Activated CD4-positive, alpha-beta T cell treated with anti-CD3 and anti-CD28 coated beads, Interleukin-2, amount 50 U/mL, for 1 hour (primary cell): ENCODE data around the gene CCDC9B.

Experiments used
- DNase-seq: peaks from one replicate; pipeline ENCODE4 v3.0.0-alpha.2; 2020

CCDC9B gene

DNA sequence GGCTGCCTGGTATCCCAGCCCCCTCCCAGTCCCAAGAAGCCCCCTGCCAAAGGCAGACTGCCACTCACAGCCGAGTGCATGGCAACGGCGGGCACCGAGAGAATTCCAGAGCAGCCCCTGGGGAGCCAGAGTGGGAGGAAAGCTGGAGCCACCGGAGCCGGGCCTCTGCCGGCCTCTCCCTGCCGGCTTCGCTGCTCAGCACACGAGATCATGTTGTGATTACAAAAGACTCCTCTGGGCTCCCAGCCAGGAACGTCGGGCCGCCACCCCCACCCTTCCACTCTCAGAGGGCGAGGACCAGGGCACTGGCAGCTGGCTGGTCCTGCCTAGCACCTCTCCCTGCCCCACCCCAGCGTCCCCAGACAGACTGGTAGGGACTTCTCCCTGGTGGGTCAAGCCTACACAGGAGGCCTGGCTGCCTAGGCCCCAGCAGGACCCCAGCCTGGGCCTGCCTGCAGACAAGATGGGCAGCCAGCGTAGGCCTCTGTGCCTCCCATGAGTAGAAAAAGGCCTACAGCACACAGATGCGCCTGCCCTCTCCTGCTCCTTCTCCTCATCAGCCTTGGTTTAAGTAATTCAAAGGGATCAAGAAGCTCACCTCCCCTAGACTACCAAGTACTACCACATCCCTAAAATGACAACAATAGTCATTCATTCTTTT is at the start of gene CCDC9B:
Gene CCDC9B, minus strand, starts transcription at position 200 of the 661 bp plus-strand sequence. Its CDS starts 120 bp downstream, at position 80.
- no peak for DNase-seq

DNA sequence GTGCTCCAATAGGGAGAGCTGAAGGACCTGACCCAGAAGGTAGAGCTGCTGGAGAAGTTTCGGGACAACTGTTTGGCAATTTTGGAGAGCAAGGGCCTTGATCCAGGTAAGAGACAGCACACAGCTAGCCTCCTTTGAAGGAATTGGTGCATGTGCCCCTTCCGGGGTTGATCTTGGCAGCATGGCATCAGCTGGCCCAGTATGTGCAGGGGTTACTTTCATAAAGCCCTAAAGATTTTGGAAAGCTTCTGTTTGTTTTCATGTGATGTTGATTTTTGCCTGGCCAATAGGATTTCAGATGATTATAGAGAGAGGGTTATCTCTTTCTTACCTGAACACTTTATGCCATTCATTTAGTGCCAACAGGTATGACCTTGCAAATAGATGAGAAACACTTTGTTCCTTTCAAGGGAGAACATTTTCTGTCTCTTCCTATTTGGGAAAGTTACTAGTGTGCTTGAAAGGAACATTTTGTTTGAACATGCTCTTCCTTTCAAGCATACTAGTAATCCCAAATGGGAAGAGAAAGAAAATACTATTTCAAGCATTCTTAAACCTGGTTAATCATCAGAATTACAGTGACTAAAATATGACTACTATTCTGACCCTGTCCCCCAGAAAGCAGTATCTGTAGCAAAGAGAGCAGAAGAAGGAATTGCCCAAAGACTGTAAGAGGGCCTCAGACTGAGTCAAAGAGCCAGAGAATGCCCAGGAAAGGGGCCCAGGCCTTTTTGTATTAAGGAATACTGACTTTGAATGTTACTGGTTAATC is 49.3 kb upstream of the CCDC9B start:
- DNase-seq: no peak

DNA sequence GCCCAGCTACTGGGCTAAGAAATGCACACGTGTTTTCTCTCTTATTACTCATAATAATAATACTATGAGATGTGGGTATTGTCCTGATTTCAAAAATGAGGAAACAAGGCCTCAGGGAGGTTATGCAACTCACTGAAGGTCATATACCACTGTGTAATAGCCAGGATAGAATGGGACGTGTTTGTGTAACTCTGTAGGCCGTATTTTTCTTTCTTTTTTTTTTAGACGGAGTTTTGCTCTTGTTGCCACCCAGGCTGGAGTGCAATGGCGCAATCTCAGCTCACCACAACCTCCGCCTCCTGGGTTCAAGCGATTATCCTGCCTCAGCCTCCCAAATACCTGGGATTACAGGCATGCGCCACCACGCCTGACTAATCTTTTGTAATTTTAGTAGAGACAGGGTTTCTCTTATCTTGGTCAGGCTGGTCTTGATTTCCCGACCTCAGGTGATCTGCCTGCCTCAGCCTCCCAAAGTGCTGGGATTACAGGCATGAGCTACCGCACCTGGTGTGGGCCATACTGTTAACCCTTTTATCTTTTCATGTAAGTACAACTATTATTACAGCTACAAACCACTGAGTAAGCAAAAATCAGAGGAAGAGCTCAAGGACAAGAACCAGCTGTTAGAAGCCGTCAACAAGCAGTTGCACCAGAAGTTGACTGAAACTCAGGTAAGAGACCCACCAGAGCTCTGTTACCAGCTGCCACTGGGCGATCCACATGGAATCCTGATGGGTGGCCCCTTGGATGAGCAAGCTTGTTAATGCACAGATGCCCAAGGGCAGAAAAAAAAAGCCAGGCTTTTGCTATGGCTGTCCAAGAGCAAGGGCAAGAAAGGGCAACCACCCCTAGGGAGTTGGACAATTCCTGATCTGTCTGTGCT is 48.4 kb upstream of the CCDC9B start:
- no peak for DNase-seq

DNA sequence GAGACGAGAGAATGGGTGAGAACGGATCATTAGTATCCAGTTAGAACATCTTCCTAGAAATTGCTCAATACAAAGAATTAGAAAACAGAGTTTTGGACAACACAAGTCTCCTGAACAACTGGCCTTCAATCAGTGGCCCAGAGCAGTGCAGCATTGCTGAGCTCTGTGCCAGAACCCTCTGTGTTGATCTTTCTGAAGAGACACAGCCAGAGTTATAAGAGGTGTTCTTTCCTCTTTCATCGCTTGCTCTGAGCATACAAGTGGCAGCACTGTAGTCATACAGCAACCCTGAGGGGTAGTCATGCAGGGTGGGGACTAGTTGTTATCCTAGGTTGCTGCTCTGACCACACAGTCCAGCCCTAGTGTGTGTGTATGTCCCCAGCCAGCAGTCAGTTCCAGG is 45.7 kb upstream of the CCDC9B start:
- no peak for DNase-seq

DNA sequence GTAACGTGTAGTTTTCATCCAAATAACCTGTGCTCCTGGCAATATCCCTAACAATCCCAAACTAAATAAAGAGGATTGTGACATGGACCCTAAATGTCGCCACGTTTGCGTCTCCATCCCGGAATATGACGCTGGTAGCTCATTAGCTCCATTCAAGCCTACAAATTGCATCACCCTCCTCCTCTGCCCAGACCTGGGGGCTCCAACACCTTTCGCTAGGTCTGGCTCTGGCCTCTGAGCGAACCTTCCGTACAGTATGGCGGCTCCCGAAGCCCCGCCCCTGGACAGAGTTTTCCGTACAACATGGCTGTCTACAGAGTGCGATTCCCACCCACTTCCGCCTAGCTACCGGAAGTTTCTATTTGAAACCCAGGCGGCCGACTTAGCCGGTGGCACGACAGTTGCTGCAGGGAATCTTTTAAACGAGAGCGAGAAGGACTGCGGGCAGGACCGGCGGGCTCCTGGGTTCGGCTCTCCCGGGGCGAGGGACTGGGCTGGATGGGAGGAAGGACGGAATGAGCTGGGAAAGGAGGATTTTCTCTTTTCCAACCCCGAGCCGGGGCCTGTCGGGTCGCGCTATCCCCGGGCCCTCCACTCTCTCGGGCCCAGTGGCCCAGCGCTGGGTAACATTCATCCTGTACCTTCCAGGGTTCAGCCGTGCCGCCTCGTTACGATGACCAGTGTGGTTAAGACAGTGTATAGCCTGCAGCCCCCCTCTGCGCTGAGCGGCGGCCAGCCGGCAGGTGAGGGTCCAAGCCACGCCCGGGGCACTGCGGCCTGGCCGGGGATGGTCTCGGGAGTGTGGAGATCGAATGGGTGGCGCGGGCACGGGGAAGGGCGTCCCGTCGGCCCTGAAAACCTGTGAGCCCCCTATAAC is 42.1 kb upstream of the CCDC9B start, which contains the start of gene KNSTRN:
Gene KNSTRN, plus strand, starts transcription at position 142 of the 877 bp plus-strand sequence. Its CDS starts 115 bp downstream, at position 257.
- peak; percentile 91 for DNase-seq

DNA sequence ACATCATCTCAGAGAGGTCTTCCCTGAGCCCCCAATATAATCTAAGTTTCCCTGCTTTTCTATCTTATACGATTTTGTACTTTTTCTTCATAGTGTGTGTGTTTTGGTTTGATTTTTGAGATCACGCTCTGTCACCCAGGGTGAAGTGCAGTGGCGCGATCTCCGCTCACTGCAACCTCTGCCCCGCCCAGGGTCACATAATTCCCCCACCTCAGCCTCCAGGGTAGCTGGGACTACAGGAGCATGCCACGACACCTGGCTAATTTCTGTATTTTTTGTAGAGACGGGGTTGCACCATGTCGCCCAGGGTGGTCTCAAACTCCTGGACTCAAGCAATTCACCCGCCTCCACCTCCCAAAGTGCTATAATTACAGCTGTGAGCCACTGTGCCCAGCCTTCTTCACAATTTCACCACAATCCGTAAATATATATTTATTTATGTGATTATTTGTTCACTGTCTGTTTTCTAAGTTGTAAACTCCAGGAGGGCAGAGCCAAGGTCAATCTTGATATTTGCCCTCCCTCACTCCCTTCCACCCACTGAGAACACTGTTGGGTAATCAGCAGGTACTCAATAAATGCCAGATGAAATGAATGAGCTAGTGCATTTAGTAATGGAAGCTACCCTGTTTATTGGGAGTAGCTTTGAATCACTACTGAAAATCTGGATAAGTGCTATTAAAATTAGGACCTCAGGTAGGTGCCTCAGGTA is 41.2 kb upstream of the CCDC9B start:
- no peak for DNase-seq

DNA sequence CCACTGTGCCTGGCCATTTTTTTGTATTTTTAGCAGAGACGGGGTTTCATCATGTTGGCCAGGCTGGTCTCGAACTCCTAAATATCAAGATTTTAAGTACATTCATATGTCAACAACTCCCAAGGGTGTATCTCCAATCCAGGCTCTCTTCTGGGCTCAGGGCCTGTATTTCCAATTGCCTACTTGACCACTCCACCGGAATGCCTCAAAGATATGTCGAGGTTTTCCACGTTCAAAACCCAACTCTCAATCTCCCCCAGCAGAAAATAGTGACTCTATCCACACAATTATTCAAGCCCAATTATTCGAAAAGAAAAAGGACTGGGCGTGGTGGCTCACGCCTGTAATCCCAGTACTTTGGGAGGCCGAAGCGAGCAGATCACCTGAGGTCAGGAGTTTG is 39.9 kb upstream of the CCDC9B start:
- DNase-seq: no peak

DNA sequence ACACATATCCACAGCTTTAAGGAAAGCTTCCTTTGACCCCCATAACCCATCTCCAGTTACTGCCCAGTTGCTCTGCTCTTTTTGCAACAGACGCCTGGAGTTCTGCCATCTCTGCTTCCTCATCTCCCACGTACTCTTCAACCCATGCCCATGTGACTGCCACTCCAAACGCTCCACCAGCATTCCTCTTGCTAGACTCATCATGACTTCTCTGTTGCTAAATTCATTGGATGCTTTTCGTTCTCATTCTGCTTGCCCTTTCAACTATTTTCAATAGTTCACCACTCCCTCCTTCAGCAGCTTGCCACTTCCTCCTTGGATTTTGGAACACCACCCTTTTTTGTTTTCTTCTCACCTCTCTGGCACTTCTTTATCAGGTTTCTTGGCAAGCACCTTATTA is 39.1 kb upstream of the CCDC9B start:
- DNase-seq: no peak

DNA sequence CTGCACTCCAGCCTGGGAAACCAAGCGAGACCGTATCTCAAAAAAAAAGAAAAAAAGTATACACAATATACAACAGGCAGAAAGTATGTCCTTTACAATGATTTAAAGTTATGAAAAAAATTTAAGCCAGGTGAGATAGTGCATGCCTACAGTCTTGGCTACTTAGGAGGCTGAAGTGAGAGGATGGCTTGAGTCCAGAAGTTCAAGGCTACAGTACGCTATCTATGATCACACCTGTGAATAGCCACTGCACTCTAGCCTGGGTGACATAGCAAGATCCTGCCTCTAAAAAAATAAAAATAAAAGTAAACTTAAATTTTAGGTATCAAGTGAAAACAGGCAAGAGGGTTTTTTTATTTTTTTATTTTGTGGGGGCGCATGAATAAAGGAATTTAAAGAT is 38.6 kb upstream of the CCDC9B start:
- no peak for DNase-seq

DNA sequence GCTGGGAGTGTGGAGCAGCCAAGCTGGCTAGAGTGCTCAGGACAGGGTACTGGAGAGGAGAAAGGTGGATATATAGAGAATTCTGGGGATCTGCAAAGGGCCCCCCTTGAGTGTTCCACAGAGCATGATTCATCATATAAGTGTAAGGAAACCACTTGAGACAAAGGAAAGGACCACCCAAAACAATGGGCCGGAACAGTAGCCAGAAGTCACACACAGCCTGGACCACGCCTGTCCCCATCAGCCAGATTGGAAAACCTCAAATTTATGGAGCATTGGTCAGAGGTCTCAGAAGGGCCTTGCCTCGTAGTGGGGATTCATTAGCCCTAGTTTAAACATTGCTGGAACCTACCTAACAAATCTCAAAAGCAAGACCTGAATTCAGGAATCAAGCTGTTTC is 36.9 kb upstream of the CCDC9B start:
- no peak for DNase-seq

DNA sequence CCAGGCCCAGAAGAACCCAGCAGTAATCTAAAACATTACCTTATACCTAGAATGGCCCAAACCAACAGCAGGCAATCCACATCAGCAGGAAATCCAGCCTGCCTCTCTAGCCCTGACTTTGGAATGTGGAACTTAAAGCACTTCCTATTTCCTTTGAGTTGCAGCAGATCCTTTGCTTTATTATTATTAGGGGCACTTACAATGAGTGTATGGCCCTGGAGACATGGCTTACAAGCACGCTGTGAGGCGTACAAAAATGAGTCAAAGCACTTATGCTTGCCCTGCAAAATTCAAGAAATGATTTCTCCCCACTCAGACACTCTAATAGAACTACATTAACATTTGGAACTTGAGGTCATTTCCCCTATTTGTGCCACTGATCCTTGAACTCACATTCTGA is 32.2 kb upstream of the CCDC9B start:
- DNase-seq: no peak

DNA sequence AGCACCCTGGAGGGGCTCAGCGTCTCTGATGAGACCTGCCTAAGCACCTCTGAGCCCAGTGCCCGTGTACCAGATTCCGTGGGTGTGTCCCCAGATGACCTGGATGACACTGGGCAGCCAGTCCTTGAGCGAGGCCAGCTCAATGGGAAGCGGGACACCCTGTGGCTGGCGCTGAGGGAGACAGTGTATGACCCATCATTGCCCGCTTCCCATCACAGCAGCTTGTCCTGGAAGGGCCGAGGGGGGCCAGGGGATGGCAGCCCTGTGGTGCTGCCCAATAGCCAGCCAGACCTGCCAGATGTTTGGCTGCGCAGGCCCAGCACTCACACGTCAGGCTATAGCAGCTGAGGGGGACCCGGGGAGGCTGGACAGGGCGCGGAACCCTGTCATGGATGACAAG is 29.2 kb upstream of the CCDC9B start:
- no peak for DNase-seq

DNA sequence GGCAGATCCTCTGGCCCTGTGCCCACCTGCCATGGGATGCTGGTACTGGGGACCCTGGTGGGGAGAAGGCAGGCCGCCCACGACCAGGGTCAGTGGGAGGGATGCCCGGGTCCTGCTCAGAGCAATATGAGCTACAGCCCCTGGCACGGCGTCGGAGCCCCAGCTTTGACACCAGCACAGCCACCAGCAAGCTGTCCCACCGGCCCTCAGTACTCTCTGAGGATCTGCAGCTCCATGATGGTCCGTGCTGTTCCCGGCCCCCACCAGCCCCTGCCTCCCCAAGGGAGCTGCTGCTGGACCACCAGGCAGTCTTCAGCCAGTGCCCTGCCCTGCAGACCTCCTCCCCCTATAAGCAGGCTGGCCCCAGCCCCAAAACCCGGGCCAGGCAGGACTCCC is 28.7 kb upstream of the CCDC9B start:
- DNase-seq: no peak

DNA sequence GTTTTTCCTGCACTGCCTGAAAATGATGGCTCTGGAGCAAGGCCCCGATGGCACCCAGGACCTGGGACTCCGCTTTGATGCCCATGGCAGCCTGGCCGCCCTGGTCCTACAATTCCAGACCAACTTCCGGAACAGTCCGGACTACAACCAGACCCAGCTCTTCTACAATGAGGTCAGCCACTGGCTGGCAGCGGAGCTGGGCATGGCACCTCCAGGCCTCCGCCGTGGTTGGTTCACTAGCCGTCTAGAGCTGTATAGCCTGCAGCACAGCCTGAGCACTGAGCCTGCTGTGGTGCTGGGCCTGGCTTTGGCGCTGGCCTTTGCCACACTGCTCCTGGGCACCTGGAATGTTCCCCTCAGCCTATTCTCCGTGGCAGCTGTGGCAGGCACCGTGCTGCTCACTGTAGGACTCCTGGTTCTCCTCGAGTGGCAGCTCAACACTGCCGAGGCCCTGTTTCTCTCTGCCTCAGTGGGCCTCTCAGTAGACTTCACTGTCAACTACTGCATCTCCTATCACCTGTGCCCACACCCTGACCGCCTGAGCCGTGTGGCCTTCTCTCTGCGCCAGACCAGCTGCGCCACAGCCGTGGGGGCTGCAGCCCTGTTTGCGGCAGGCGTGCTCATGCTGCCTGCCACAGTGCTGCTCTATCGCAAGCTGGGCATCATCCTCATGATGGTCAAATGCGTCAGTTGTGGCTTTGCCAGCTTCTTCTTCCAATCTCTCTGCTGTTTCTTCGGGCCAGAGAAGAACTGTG is 28.2 kb upstream of the CCDC9B start:
- no peak for DNase-seq

DNA sequence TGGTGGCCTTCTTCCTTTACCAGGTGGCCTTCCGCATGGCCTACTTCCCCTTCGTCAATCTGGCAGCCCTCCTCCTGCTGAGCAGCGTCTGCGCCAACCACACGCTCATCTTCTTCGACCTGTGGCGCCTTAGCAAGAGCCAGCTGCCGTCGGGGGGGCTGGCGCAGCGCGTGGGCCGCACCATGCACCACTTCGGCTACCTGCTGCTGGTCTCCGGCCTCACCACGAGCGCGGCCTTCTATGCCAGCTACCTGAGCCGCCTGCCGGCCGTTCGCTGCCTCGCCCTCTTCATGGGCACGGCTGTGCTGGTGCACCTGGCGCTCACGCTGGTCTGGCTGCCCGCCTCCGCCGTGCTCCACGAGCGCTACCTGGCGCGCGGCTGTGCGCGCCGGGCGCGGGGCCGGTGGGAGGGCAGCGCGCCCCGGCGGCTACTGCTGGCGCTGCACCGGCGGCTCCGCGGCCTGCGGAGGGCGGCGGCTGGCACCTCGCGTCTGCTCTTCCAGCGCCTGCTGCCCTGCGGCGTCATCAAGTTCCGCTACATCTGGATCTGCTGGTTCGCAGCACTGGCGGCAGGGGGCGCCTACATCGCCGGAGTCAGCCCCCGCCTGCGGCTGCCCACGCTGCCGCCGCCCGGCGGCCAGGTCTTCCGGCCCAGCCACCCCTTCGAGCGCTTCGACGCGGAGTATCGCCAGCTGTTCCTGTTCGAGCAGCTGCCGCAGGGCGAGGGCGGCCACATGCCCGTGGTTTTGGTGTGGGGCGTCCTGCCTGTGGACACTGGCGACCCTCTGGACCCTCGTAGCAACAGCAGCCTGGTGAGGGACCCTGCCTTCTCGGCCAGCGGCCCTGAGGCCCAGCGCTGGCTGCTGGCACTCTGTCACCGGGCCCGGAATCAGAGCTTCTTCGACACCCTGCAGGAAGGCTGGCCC is 27.2 kb upstream of the CCDC9B start:
- DNase-seq: peak; percentile 81

DNA sequence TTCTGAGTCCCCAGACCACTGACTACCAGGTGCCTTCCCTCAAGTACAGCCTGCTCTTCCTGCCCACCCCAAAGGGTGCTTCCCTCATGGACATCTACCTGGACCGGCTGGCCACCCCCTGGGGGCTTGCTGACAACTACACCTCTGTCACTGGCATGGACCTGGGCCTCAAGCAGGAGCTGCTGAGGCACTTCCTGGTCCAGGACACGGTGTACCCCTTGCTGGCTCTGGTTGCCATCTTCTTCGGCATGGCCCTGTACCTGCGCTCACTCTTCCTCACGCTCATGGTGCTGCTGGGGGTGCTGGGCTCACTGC is 26.6 kb upstream of the CCDC9B start:
- DNase-seq: no peak

DNA sequence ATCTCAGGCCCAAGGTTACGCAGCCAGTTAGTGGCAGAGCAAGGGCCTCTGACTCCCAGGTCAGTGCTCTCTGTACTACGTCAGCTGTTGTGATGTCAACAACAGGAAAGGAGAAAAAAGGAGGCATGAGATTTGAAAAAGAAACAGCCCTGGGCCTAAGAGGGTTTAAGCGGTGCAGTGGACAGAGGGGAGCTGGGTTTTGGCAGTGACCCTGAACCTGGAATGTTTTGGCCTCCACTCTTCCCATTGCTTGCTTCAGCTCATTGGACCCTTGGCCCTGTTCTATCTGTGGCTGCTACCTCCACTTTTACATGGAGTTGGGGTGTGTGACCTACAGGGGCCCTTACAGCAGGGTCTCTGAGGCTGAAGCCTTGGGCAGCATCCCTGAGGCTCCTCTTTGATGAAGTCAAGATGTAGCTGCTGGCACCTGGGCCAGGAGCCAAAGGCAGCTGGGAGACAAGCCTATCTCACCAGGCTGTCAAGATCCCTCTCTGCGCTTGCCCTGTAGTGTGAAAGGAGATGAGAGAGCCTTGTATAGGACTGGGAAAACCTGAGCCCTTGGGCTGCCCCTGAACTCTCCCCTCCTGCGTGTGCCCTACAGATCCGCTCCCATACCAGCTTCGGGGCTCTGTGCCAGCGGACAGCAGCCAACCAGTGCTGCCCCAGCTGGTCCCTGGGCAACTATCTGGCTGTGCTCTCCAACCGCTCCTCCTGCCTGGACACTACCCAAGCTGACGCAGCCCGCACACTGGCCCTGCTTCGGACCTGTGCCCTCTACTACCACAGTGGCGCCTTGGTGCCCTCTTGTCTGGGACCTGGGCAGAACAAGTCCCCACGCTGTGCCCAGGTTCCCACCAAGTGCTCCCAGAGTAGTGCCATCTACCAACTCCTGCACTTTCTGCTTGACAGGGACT is 26.0 kb upstream of the CCDC9B start:
- no peak for DNase-seq

DNA sequence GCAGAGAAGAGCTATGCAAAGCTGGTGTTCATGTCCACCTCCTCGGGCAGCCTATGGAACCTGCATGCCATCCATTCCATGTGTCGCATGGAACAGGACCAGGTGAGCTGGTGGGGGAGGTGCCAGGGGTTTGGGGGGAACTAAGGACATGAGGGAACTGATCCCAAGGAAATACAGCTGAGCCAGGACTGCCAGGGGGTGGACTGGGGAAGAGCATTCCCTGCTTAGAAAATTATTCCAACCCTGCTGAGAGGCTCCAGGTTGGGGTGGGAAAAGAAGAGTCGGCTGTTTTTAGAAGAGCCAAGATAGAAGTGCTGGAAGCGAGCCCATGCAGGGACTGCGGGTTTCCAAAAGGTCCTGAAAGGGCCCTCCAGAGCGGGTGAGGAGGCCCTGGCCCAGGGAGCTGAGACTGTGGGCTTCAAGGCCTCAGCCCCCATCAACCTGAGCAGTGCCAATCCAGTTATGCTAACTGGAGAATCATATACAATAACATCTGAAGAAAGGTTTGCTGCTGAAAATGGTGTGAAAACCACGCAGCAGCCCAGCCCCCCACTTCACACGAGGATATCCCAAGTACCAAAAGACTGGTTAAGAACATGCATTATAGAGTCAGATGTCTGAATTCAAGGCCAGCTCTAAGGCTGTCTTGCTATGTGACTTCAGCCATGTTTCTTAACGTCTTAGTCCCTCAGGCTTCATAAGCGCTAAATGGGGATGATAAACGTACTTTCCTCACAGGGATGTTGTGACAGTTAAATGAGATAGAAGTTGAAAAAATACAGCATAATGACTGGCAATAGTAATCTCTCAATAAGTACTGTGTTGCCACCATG is 25.1 kb upstream of the CCDC9B start:
- no peak for DNase-seq
